OCI-LY1 (cell line): ENCODE measurements around the gene IDE.

Experiments used
- H2AFZ ChIP-seq: fragments of 200-600 bp; sonication (generic), shearing (Covaris generic); 2 replicates; pipeline ENCODE4 v1.6.0; 2014; ENCODE audit warnings: antibody characterized with exemption, mild to moderate bottlenecking, low read length
- H3F3A ChIP-seq: fragments of 200-600 bp; sonication (generic), shearing (Covaris generic); 2 replicates; pipeline ENCODE4 v1.6.0; 2014; ENCODE audit warnings: mild to moderate bottlenecking, antibody characterized with exemption, low read length, moderate library complexity; ENCODE audit not compliant: insufficient read depth
- H3K27ac ChIP-seq: fragments of 200-600 bp; sonication (generic); 2 replicates; pipeline ENCODE4 v1.5.1; 2014; ENCODE audit warnings: low read length, mixed run types, mild to moderate bottlenecking, low read depth; ENCODE audit not compliant: poor library complexity, severe bottlenecking
- H3K27me3 ChIP-seq: fragments of 200-600 bp; sonication (generic); 2 replicates; pipeline ENCODE4 v1.6.0; 2014; ENCODE audit warnings: antibody characterized with exemption, mild to moderate bottlenecking, low read length, moderate library complexity; ENCODE audit not compliant: insufficient read depth
- H3K36me3 ChIP-seq: fragments of 200-600 bp; sonication (generic); 2 replicates; pipeline ENCODE4 v1.6.1; 2014; ENCODE audit warnings: mild to moderate bottlenecking, antibody characterized with exemption, low read length, moderate library complexity, mixed read lengths; ENCODE audit not compliant: insufficient read depth
- H3K4me1 ChIP-seq: fragments of 200-600 bp; sonication (generic); 2 replicates; pipeline ENCODE4 v1.5.1; 2014; ENCODE audit warnings: mild to moderate bottlenecking, low read length, moderate library complexity; ENCODE audit not compliant: insufficient read depth, severe bottlenecking
- H3K4me2 ChIP-seq: fragments of 200-600 bp; sonication (generic), shearing (Covaris generic); 2 replicates; pipeline ENCODE4 v1.6.1; 2014; ENCODE audit warnings: low read length
- H3K4me3 ChIP-seq: fragments of 200-600 bp; sonication (generic); 2 replicates; pipeline ENCODE4 v1.5.1; 2014; ENCODE audit warnings: low read length, low read depth, mild to moderate bottlenecking, mixed read lengths; ENCODE audit not compliant: poor library complexity, severe bottlenecking
- H3K79me2 ChIP-seq: fragments of 200-600 bp; shearing (Covaris generic); 2 replicates; pipeline ENCODE4 v1.6.1; 2016; ENCODE audit warnings: mixed run types, low read length, mixed read lengths; ENCODE audit not compliant: insufficient read depth
- H3K9ac ChIP-seq: fragments of 200-600 bp; sonication (generic), shearing (Covaris generic); 2 replicates; pipeline ENCODE4 v1.6.1; 2014; ENCODE audit warnings: mild to moderate bottlenecking, low read length, mixed read lengths
- H3K9me2 ChIP-seq: fragments of 200-600 bp; sonication (generic), shearing (Covaris generic); 2 replicates; pipeline ENCODE4 v1.6.1; 2014; ENCODE audit warnings: low read depth, mild to moderate bottlenecking, low read length, mixed read lengths
- H3K9me3 ChIP-seq: fragments of 200-600 bp; shearing (Covaris generic); 2 replicates; pipeline ENCODE4 v1.6.1; 2014; ENCODE audit warnings: low read length, mixed read lengths
- H4K20me1 ChIP-seq: fragments of 200-600 bp; sonication (generic), shearing (Covaris generic); 2 replicates; pipeline ENCODE4 v1.6.0; 2016; ENCODE audit warnings: mild to moderate bottlenecking, low read length; ENCODE audit not compliant: insufficient read depth
- EZH2 ChIP-seq: fragments of 200-600 bp; sonication (generic), shearing (Covaris generic); IDR thresholded peaks from 2 replicates; pipeline ENCODE4 v1.8.0; 2017; ENCODE audit warnings: borderline replicate concordance, mixed run types, mild to moderate bottlenecking, antibody characterized with exemption, low read length, moderate library complexity, mixed read lengths
- TF ChIP-seq, protein P1 (sequence below): fragments of 200-600 bp; sonication (generic), shearing (Covaris generic); IDR thresholded peaks from 2 replicates; pipeline ENCODE4 v1.5.1; 2017; ENCODE audit warnings: mild to moderate bottlenecking, antibody characterized with exemption, low read length, moderate library complexity, mixed read lengths

Gene IDE

DNA sequence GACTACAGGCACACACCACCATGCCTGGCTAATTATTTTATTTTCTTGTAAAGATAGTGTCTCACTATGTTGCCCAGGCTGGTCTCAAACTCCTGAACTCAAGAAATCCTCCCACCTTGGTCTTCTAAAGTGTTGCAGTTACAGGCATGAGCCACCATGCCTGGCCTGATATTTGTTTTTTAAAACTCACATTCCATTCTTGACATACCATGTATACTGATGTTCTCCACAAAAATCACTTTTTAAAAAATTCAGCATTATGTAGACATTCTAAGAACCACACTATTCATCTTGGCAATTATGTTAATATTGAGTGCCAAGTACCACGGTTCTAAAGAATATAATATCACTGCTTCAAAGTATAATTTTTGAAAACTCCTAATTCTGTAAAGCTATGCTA, 43.5 kb downstream of the IDE start:
- H3K9me3 ChIP-seq: no peaks in the 10 kb centered on the region
- no peak for TF ChIP-seq EZH2
- TF ChIP-seq, protein P1, sequence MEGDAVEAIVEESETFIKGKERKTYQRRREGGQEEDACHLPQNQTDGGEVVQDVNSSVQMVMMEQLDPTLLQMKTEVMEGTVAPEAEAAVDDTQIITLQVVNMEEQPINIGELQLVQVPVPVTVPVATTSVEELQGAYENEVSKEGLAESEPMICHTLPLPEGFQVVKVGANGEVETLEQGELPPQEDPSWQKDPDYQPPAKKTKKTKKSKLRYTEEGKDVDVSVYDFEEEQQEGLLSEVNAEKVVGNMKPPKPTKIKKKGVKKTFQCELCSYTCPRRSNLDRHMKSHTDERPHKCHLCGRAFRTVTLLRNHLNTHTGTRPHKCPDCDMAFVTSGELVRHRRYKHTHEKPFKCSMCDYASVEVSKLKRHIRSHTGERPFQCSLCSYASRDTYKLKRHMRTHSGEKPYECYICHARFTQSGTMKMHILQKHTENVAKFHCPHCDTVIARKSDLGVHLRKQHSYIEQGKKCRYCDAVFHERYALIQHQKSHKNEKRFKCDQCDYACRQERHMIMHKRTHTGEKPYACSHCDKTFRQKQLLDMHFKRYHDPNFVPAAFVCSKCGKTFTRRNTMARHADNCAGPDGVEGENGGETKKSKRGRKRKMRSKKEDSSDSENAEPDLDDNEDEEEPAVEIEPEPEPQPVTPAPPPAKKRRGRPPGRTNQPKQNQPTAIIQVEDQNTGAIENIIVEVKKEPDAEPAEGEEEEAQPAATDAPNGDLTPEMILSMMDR: no peak
- H3F3A ChIP-seq: no peaks in the 10 kb centered on the region
- no peak overlapping the region for H3K27ac ChIP-seq
- H2AFZ ChIP-seq: no peak overlapping the region
- H4K20me1 ChIP-seq: no peaks in the 10 kb centered on the region
- H3K36me3 ChIP-seq: peaks cover 20% of the 10 kb centered on the region
- no peak overlapping the region for H3K4me2 ChIP-seq
- no peak overlapping the region for H3K4me3 ChIP-seq
- H3K79me2 ChIP-seq: no peaks in the 10 kb centered on the region
- H3K9me2 ChIP-seq: no peaks in the 10 kb centered on the region
- no peak overlapping the region for H3K9ac ChIP-seq
- H3K27me3 ChIP-seq: no peaks in the 10 kb centered on the region
- no peaks in the 10 kb centered on the region for H3K4me1 ChIP-seq

DNA sequence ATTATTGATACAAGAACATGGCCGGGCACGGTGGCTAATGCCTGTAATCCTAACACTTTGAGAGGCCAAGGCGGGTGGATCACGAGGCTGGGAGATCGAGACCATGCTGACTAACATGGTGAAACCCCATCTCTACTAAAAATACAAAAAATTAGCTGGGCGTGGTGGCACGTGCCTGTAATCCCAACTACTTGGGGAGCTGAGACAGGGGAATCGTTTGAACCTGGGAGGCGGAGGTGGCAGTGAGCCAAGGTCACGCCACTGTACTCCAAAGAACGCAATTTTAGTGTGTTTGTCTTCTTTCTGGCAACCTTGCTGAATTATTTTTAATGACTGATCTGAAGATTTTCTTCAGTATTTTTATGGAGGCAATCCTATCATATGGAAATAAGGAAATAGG, 46.2 kb downstream of the IDE start:
- Histone ChIP-seq H2AFZ (no peak overlapping the region), H3K4me1 (no peaks in the 10 kb centered on the region), H3K9ac (no peak overlapping the region), H4K20me1 (no peaks in the 10 kb centered on the region), H3K79me2 (no peaks in the 10 kb centered on the region), H3K27ac (no peak overlapping the region), H3F3A (no peaks in the 10 kb centered on the region), H3K9me3 (no peaks in the 10 kb centered on the region), H3K9me2 (no peaks in the 10 kb centered on the region), H3K36me3 (peaks cover 13% of the 10 kb centered on the region), H3K4me2 (no peak overlapping the region), H3K4me3 (no peak overlapping the region), H3K27me3 (no peaks in the 10 kb centered on the region)
- no peak for TF ChIP-seq EZH2
- TF ChIP-seq, protein P1: no peak

DNA sequence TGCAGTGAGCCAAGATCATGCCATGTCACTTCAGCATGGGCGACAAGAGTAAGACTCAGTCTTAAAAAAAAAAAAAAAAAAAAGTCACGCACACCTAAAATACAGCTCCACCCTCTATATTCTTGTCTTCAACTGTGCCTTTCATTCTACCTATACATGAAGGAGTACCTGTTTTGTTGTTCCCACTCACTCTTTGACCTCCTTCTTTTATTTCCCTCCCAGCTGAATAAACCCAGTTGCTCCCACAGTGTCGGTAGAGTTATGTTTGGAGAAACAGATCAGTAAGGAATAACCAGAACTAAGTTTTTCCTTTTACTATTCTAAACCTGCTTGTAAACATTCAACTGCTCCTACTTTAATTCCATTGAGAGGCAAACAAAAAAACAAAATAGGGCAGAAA, 50.3 kb downstream of the IDE start:
- no peaks in the 10 kb centered on the region for H3K4me1 ChIP-seq
- no peaks in the 10 kb centered on the region for H3K36me3 ChIP-seq
- no peak overlapping the region for H3K4me2 ChIP-seq
- TF ChIP-seq, protein P1: no peak
- TF ChIP-seq EZH2: no peak
- H3K79me2 ChIP-seq: no peaks in the 10 kb centered on the region
- H3K9me2 ChIP-seq: no peaks in the 10 kb centered on the region
- no peaks in the 10 kb centered on the region for H3K9me3 ChIP-seq
- no peaks in the 10 kb centered on the region for H3F3A ChIP-seq
- H3K27ac ChIP-seq: no peak overlapping the region
- no peaks in the 10 kb centered on the region for H4K20me1 ChIP-seq
- no peaks in the 10 kb centered on the region for H3K27me3 ChIP-seq
- H2AFZ ChIP-seq: no peak overlapping the region
- H3K4me3 ChIP-seq: no peak overlapping the region
- no peak overlapping the region for H3K9ac ChIP-seq
